Vagina (tissue), 2 donors: ENCODE results near the gene PFKM. TPM values are rescaled to one million over a fixed set of nuclear protein-coding genes. Genes with fewer than 3 reads are reported as not detected.

ENCODE experiments used
- DNase-seq, 2 donors: peaks; one replicate each; pipeline ENCODE4 v3.0.0-alpha.2; 2017; ENCODE audit errors: extremely low spot score in 2 of 2
- H3K27ac ChIP-seq: fragments of 200-600 bp; sonication (generic); one replicate; pipeline ENCODE4 v1.5.1; 2019
- H3K27me3 ChIP-seq: fragments of 200-600 bp; sonication (generic); one replicate; pipeline ENCODE4 v1.5.1; 2019
- H3K36me3 ChIP-seq, 2 donors: fragments of 200-600 bp; sonication (generic); one replicate each; pipeline ENCODE4 v1.5.1; 2017 to 2019
- H3K4me1 ChIP-seq: fragments of 200-600 bp; sonication (generic); one replicate; pipeline ENCODE4 v1.5.1; 2019
- H3K4me3 ChIP-seq, 2 donors: fragments of 200-600 bp; sonication (generic); 1 replicate in 1 of 2; 2 replicates in 1 of 2; pipeline ENCODE4 v1.5.1; 2016 to 2019
- H3K9me3 ChIP-seq: fragments of 200-600 bp; sonication (generic); one replicate; pipeline ENCODE4 v1.5.1; 2019
- POLR2A ChIP-seq, 2 donors: fragments of 450-650 bp; IDR thresholded peaks; one replicate each; pipeline ENCODE4 v1.6.1; 2017; ENCODE audit warnings: antibody characterized with exemption in 2 of 2, mild to moderate bottlenecking in 2 of 2, moderate library complexity in 2 of 2
- POLR2AphosphoS5 ChIP-seq, 2 donors: sonication (generic); formaldehyde crosslinking; IDR thresholded peaks; one replicate each; pipeline ENCODE4 v1.9.0; 2017; ENCODE audit warnings: antibody characterized with exemption in 2 of 2, mild to moderate bottlenecking in 2 of 2, low read depth in 1 of 2; ENCODE audit not compliant: insufficient read depth in 1 of 2
- intact Hi-C: fragments of 100-400 bp; cut with DNase I; formaldehyde crosslinking; loops from one replicate; pipeline ENCODE4 v1.15.1; 2023
- total RNA-seq: library from RNA; depleted of rRNA; stranded (reverse); fragments of >200 nt; gene quantifications from one replicate; pipeline ENCODE4 v1.2.3, GENCODE V29; 2016
- TF ChIP-seq, protein P1 (sequence below), 3 experiments: fragments of 450-650 bp in 2 of 3; fragments of 200-600 bp in 1 of 3; sonication (generic) in 1 of 3; IDR thresholded peaks; one replicate each; pipeline ENCODE4 v1.5.1; 2017 to 2019; ENCODE audit warnings: antibody characterized with exemption in 3 of 3, mild to moderate bottlenecking in 2 of 3, moderate library complexity in 2 of 3

The PFKM gene
- total RNA-seq, 1 donor from 2014 or later: 29.0 TPM

DNA sequence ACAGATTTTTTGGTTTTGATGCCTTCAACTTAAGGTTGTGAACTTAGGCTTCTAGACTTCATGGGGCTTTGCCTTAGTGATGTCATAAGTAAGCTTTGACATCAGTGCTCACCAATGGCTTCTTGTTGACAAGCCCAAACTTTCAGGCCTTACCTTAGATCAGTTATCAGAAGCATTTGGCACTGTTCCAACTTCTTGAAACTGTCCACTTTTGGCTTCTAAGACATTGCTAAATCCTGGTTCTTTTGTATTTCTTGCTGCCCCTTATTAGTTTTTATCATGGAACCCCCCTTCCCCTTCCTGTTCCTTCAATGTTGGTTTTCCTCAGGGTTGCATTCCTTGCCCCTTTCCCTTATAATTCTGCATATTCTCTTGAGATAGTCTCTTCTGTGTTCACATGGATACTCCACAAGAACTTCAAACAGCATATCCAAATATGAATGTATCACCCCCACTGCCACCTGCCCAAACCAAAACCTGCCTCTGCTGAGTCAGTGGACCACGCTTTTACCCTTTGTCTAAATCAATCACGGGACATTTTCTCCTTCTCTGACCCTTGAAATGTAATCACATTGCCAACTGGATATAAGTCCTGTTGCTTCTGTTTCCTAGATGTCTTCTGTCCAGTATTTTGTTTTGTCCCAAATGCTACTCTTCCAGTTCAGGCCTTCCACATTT is 7.9 kb downstream of the PFKM start:
- Histone ChIP-seq H3K36me3 (peaks cover 0 to 42% of the 10 kb centered on the region in 2 donors), H3K4me1 (no peaks in the 10 kb centered on the region)
- TF ChIP-seq POLR2A (IDR thresholded peaks at IDR 0.05): no peak
- TF ChIP-seq, protein P1, sequence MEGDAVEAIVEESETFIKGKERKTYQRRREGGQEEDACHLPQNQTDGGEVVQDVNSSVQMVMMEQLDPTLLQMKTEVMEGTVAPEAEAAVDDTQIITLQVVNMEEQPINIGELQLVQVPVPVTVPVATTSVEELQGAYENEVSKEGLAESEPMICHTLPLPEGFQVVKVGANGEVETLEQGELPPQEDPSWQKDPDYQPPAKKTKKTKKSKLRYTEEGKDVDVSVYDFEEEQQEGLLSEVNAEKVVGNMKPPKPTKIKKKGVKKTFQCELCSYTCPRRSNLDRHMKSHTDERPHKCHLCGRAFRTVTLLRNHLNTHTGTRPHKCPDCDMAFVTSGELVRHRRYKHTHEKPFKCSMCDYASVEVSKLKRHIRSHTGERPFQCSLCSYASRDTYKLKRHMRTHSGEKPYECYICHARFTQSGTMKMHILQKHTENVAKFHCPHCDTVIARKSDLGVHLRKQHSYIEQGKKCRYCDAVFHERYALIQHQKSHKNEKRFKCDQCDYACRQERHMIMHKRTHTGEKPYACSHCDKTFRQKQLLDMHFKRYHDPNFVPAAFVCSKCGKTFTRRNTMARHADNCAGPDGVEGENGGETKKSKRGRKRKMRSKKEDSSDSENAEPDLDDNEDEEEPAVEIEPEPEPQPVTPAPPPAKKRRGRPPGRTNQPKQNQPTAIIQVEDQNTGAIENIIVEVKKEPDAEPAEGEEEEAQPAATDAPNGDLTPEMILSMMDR (IDR thresholded peaks at IDR 0.05): no peak
- TF ChIP-seq POLR2AphosphoS5 (IDR thresholded peaks at IDR 0.05; ENCODE audit: insufficient read depth in 1 of 2, low read depth in 1 of 2): no peak

GRCh38 chr12:48128800-48129199 is 9.6 kb downstream of the PFKM start:
- no peaks in the 10 kb centered on the region for H3K9me3 ChIP-seq
- TF ChIP-seq POLR2AphosphoS5 (IDR thresholded peaks at IDR 0.05; ENCODE audit: insufficient read depth in 1 of 2, low read depth in 1 of 2): no peak
- TF ChIP-seq POLR2A (IDR thresholded peaks at IDR 0.05): no peak
- TF ChIP-seq, protein P1 (IDR thresholded peaks at IDR 0.05): no peak
- no peaks in the 10 kb centered on the region for H3K4me1 ChIP-seq
- intact Hi-C loops: no loop called here
- no peak overlapping the region for H3K27ac ChIP-seq
- peaks cover 0 to 56% of the 10 kb centered on the region in 2 donors for H3K36me3 ChIP-seq
- no peak for DNase-seq
- H3K4me3 ChIP-seq: no peak overlapping the region
- no peaks in the 10 kb centered on the region for H3K27me3 ChIP-seq

More for the DNA sequence above, 7.9 kb downstream of the PFKM start:
- no peaks in the 10 kb centered on the region for H3K9me3 ChIP-seq
- H3K27me3 ChIP-seq: no peaks in the 10 kb centered on the region
- H3K27ac ChIP-seq: no peak overlapping the region
- intact Hi-C loops: no loop called here
- DNase-seq: no peak
- no peak overlapping the region for H3K4me3 ChIP-seq

DNA sequence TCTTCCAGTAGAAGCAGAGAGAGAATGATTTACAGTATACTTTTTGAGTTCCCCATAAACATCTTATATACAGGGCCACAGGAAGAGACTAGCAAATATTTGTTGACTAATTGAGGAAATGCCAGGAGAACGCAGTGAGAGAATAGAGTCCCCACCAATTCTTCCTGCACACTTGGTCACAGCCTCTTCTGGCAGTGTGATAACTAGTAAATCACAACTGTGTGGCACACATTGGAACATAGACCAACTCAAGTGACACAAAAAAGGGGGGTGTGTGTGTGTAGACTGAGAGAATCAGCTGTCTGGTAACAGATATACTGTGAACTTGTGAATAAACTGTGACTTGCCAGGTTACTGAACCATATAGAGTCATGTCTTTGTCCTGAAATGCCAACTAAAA is 10.2 kb downstream of the PFKM start:
- no peak for DNase-seq
- Histone ChIP-seq H3K9me3 (no peaks in the 10 kb centered on the region), H3K4me3 (no peak overlapping the region), H3K4me1 (no peaks in the 10 kb centered on the region), H3K27ac (no peak overlapping the region), H3K36me3 (peaks cover 0 to 61% of the 10 kb centered on the region in 2 donors), H3K27me3 (no peaks in the 10 kb centered on the region)
- TF ChIP-seq POLR2AphosphoS5 (IDR thresholded peaks at IDR 0.05; ENCODE audit: insufficient read depth in 1 of 2, low read depth in 1 of 2) (no peak), POLR2A (IDR thresholded peaks at IDR 0.05) (no peak)
- TF ChIP-seq, protein P1 (IDR thresholded peaks at IDR 0.05): no peak
- intact Hi-C loops: no loop called here

- H3K4me1 ChIP-seq: no peaks in the 10 kb centered on the region
- H3K27me3 ChIP-seq: no peaks in the 10 kb centered on the region
- DNase-seq: no peak
- no peak for TF ChIP-seq POLR2A (IDR thresholded peaks at IDR 0.05)
- no peak for TF ChIP-seq POLR2AphosphoS5 (IDR thresholded peaks at IDR 0.05; ENCODE audit: insufficient read depth in 1 of 2, low read depth in 1 of 2)
- TF ChIP-seq, protein P1 (IDR thresholded peaks at IDR 0.05): no peak
- H3K36me3 ChIP-seq: peaks cover 0 to 71% of the 10 kb centered on the region in 2 donors
- H3K27ac ChIP-seq: no peak overlapping the region
- H3K4me3 ChIP-seq: no peak overlapping the region
- no peaks in the 10 kb centered on the region for H3K9me3 ChIP-seq
- intact Hi-C loops: no loop called here
Observed at GRCh38 chr12:48131517-48131916, 12.4 kb downstream of the PFKM start.

DNA sequence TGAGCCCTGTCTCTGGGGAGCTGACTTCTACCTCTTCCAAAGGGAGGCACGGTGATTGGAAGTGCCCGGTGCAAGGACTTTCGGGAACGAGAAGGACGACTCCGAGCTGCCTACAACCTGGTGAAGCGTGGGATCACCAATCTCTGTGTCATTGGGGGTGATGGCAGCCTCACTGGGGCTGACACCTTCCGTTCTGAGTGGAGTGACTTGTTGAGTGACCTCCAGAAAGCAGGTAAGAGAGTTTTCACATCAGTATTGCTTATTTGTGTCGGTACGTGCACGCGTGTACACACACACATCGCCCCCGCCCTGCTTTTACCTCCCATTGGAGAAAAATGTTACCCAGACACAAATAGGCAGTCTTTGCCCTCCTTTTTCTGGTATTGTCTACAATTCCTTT is 13.7 kb downstream of the PFKM start:
- intact Hi-C loops: no loop called here
- no peaks in the 10 kb centered on the region for H3K9me3 ChIP-seq
- no peak overlapping the region for H3K27ac ChIP-seq
- peaks cover 0 to 72% of the 10 kb centered on the region in 2 donors for H3K36me3 ChIP-seq
- H3K27me3 ChIP-seq: no peaks in the 10 kb centered on the region
- no peaks in the 10 kb centered on the region for H3K4me1 ChIP-seq
- no peak overlapping the region for H3K4me3 ChIP-seq
- TF ChIP-seq, protein P1 (IDR thresholded peaks at IDR 0.05): no peak
- TF ChIP-seq POLR2A (IDR thresholded peaks at IDR 0.05) (no peak), POLR2AphosphoS5 (IDR thresholded peaks at IDR 0.05; ENCODE audit: insufficient read depth in 1 of 2, low read depth in 1 of 2) (no peak)
- DNase-seq: no peak
